IPS-18a (cell line): ENCODE data around the gene TMEM217.

Source experiments
- H3K27ac ChIP-seq: one replicate; pipeline ENCODE4 v1.5.1; 2013; ENCODE audit warnings: low read length
- H3K27me3 ChIP-seq: one replicate; pipeline ENCODE4 v1.6.1; 2013; ENCODE audit warnings: mild to moderate bottlenecking, low read length; ENCODE audit not compliant: control insufficient read depth, insufficient read depth
- H3K36me3 ChIP-seq: one replicate; pipeline ENCODE4 v1.6.1; 2013; ENCODE audit warnings: low read depth, low read length; ENCODE audit not compliant: control insufficient read depth
- H3K4me1 ChIP-seq: one replicate; pipeline ENCODE4 v1.6.1; 2013; ENCODE audit warnings: low read depth, low read length; ENCODE audit not compliant: control insufficient read depth
- H3K4me3 ChIP-seq: one replicate; pipeline ENCODE4 v1.5.1; 2013; ENCODE audit warnings: low read length
- H3K9ac ChIP-seq: one replicate; pipeline ENCODE4 v1.6.1; 2013; ENCODE audit warnings: mild to moderate bottlenecking, low read length, moderate library complexity
- H3K9me3 ChIP-seq: one replicate; pipeline ENCODE4 v1.6.1; 2013; ENCODE audit warnings: low read depth, low read length; ENCODE audit not compliant: control insufficient read depth

The TMEM217 gene

GRCh38 chr6:37293426-37293825 is 35.5 kb upstream of the TMEM217 start:
- no peak overlapping the region for H3K27ac ChIP-seq
- peaks cover 36% of the 10 kb centered on the region for H3K36me3 ChIP-seq
- no peak overlapping the region for H3K9ac ChIP-seq

DNA sequence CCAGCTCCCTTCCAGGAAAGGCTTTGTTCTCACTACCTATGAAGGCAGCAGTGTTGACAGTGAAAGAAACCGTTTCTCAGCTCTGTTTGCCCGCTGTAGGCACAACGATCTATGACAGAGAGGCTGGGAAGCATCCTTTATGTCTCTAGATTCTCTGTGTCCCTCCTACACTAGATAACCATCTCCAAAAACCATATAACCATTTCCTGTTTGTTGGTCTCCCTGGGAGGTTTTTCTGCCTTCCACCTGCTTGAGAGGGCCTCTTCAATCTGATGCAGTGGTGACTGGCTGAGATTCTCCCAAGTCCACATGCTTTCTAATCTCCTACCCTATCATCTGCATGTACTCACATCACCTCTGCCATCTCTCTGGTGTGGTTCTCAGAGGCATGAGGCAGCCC is 32.0 kb upstream of the TMEM217 start:
- Histone ChIP-seq H3K9ac (no peak overlapping the region), H3K4me1 (no peaks in the 10 kb centered on the region), H3K27me3 (no peaks in the 10 kb centered on the region), H3K9me3 (no peaks in the 10 kb centered on the region), H3K27ac (no peak overlapping the region), H3K4me3 (no peak overlapping the region), H3K36me3 (peaks cover 49% of the 10 kb centered on the region)

More at GRCh38 chr6:37293426-37293825, 35.5 kb upstream of the TMEM217 start:
- no peaks in the 10 kb centered on the region for H3K27me3 ChIP-seq
- H3K4me1 ChIP-seq = no peaks in the 10 kb centered on the region
- no peaks in the 10 kb centered on the region for H3K9me3 ChIP-seq
- H3K4me3 ChIP-seq = no peak overlapping the region

DNA sequence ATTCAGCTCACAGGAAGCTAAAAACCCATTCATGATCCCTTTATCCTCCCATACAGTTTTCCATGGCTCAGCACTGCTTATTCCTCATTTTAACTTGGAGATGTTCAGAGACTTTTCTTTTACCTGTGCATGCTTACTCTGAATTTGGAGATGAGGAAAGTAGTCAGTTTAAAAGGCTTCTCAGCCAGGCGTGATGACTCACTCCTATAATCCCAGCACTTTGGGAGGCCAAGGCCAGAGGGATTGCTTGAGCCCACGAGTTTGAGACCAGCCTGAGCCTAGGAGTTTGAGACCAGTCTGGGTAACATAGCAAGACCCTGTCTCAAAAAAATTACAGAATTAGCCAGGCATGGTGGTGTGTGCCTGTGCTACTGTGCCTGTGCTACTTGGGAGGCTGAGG is 30.3 kb upstream of the TMEM217 start:
- H3K4me1 ChIP-seq = no peaks in the 10 kb centered on the region
- H3K36me3 ChIP-seq = peaks cover 61% of the 10 kb centered on the region
- H3K9me3 ChIP-seq = no peaks in the 10 kb centered on the region
- no peak overlapping the region for H3K9ac ChIP-seq
- H3K27ac ChIP-seq = no peak overlapping the region
- H3K4me3 ChIP-seq = no peak overlapping the region
- no peaks in the 10 kb centered on the region for H3K27me3 ChIP-seq

GRCh38 chr6:37287519-37288157 is 29.7 kb upstream of the TMEM217 start:
- Histone ChIP-seq H3K27me3 (no peaks in the 10 kb centered on the region), H3K9ac (no peak overlapping the region), H3K27ac (no peak overlapping the region), H3K9me3 (no peaks in the 10 kb centered on the region), H3K36me3 (peaks cover 65% of the 10 kb centered on the region), H3K4me1 (no peaks in the 10 kb centered on the region), H3K4me3 (no peak overlapping the region)

GRCh38 chr6:37285861-37286311 is 27.9 kb upstream of the TMEM217 start:
- Histone ChIP-seq H3K4me3 (no peak overlapping the region), H3K9ac (no peak overlapping the region), H3K9me3 (no peaks in the 10 kb centered on the region), H3K36me3 (peaks cover 58% of the 10 kb centered on the region), H3K27me3 (no peaks in the 10 kb centered on the region), H3K4me1 (no peaks in the 10 kb centered on the region), H3K27ac (no peak overlapping the region)

DNA sequence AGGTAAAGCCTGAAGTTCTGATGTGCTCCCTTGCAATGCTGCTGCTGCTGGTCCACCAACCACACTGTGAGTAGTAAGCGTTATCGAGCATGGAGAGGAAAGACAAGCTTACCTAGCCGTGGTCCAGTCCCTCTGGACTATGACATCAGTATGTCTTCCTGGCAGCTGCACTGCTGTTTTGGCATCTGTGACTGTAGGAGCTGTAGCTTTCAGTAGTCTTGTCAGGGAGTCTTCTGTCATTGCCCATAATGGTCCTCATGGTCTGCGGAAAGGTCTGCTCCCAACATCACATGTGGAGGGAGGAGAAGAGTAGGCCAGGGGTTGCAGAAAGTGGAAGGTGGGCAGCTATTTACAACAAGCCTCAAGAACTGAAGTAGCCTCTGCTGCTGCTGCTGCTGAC is 26.8 kb upstream of the TMEM217 start:
- H3K9ac ChIP-seq = no peak overlapping the region
- peaks cover 60% of the 10 kb centered on the region for H3K36me3 ChIP-seq
- no peaks in the 10 kb centered on the region for H3K27me3 ChIP-seq
- H3K9me3 ChIP-seq = no peaks in the 10 kb centered on the region
- no peak overlapping the region for H3K27ac ChIP-seq
- no peaks in the 10 kb centered on the region for H3K4me1 ChIP-seq
- no peak overlapping the region for H3K4me3 ChIP-seq

DNA sequence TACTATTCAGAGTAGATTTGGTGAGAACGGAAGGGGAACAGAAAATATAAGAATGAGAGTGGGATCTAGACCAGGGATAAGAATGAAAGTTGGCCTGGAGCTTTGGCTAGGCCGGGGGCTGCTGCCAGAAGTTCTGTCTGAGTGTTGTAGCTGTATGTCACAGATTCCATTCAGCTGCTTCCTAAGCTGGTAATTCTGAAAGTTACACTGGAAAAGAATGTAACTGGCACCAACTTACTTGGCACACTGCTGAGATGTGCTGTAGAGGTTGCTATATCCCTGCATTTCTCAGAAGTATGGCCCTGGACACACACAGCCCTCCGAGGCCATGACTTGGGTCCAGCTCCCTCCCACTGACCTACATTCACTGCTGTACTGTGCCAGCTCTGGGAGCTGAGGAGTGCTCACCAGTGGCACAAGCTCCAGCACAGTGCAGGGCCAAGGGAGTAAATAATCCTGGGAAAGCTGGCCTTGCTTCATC is 25.8 kb upstream of the TMEM217 start:
- no peaks in the 10 kb centered on the region for H3K4me1 ChIP-seq
- H3K9me3 ChIP-seq = no peaks in the 10 kb centered on the region
- H3K36me3 ChIP-seq = peaks cover 62% of the 10 kb centered on the region
- H3K27me3 ChIP-seq = no peaks in the 10 kb centered on the region
- no peak overlapping the region for H3K27ac ChIP-seq
- H3K9ac ChIP-seq = no peak overlapping the region
- H3K4me3 ChIP-seq = no peak overlapping the region

GRCh38 chr6:37283268-37283667 is 25.3 kb upstream of the TMEM217 start:
- peaks cover 61% of the 10 kb centered on the region for H3K36me3 ChIP-seq
- no peak overlapping the region for H3K27ac ChIP-seq
- no peaks in the 10 kb centered on the region for H3K9me3 ChIP-seq
- no peak overlapping the region for H3K4me3 ChIP-seq
- no peaks in the 10 kb centered on the region for H3K4me1 ChIP-seq
- no peaks in the 10 kb centered on the region for H3K27me3 ChIP-seq
- no peak overlapping the region for H3K9ac ChIP-seq

DNA sequence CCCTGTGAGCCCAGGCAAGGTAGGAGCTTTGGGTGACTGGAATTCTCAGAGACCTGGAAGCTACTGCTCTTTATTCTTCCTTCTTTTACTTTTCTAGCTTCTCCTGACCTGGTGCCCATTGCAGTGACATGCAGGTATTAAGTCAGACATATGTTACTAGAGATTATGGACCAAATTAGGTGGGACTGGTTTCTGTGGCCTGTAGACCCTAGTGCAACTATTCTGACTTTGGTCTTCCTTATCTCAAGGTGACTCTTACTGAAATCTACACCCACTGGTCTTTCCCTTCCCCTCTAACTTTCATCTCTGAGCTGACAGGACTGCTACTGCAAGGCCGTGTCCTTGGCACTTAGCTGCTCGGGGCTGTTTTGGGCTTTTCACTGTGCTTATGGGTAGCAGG is 24.4 kb upstream of the TMEM217 start:
- Histone ChIP-seq H3K27me3 (no peaks in the 10 kb centered on the region), H3K36me3 (peaks cover 52% of the 10 kb centered on the region), H3K4me1 (no peaks in the 10 kb centered on the region), H3K9ac (no peak overlapping the region), H3K4me3 (no peak overlapping the region), H3K9me3 (no peaks in the 10 kb centered on the region), H3K27ac (no peak overlapping the region)

DNA sequence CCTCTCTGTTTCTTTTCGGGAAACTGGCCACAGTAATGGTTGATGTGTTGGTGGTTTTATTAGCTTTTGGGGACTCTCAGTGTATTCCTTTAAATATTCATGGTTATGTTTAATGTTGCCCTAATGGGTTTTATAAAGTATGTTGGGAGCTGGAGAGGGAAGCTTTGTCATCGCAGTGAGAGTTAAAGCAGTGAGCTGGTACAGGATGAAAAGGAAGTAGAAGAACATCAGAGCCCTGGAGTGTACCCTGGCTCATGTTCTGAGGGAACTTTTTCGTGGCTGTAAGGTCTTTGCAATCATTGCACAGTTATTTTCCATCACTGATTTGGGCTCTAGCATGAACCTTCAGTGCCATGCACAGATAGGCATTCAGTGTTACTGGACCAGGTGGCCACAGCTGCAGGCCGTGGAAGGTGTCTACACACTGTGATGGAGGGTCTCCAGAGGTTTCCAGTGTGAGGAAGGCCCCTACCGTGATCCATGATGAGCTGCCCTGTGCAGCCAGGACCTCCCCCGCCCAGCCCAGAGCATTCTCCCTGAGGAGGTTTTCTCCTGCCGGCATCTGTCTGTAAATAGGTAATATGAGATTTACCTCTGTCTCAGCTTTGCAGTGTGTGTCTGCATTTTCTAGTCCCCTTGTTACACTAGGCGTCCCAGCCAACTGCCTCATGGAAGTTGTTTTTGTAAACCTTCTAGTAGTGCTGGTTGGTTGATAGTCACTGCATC is 22.4 kb upstream of the TMEM217 start:
- Histone ChIP-seq H3K9ac (no peak overlapping the region), H3K36me3 (peaks cover 43% of the 10 kb centered on the region)

GRCh38 chr6:37279366-37280134 is 21.6 kb upstream of the TMEM217 start:
- no peak overlapping the region for H3K9ac ChIP-seq
- no peaks in the 10 kb centered on the region for H3K9me3 ChIP-seq
- no peak overlapping the region for H3K27ac ChIP-seq
- no peaks in the 10 kb centered on the region for H3K4me1 ChIP-seq
- H3K36me3 ChIP-seq = peaks cover 38% of the 10 kb centered on the region
- H3K27me3 ChIP-seq = no peaks in the 10 kb centered on the region
- H3K4me3 ChIP-seq = no peak overlapping the region

More for the DNA sequence above, 22.4 kb upstream of the TMEM217 start:
- Histone ChIP-seq H3K4me1 (no peaks in the 10 kb centered on the region), H3K4me3 (no peak overlapping the region), H3K27me3 (no peaks in the 10 kb centered on the region), H3K9me3 (no peaks in the 10 kb centered on the region), H3K27ac (no peak overlapping the region)
